HEK293 (cell line): ENCODE data around the gene ZNF8.

Source experiments
- EGR2 ChIP-seq: fragments of 450-650 bp; formaldehyde crosslinking; IDR thresholded peaks from 2 replicates; pipeline ENCODE4 v1.5.1; 2016; ENCODE audit warnings: low read depth, missing biosample characterization, missing genetic modification characterization
- HOXC10 ChIP-seq: sonication (generic); formaldehyde crosslinking; IDR thresholded peaks from 2 replicates; pipeline ENCODE4 v1.8.1; 2023; ENCODE audit warnings: mild to moderate bottlenecking, missing genetic modification reagents
- IKZF3 ChIP-seq: fragments of 450-650 bp; IDR thresholded peaks from 2 replicates; pipeline ENCODE4 v1.5.0; 2018; ENCODE audit warnings: missing biosample characterization, mild to moderate bottlenecking, missing genetic modification characterization, moderate library complexity
- KLF8 ChIP-seq: fragments of 450-650 bp; formaldehyde crosslinking; IDR thresholded peaks from 2 replicates; pipeline ENCODE4 v1.5.1; 2016; ENCODE audit warnings: missing biosample characterization, missing genetic modification characterization
- KLF9 ChIP-seq: fragments of 450-650 bp; formaldehyde crosslinking; IDR thresholded peaks from 2 replicates; pipeline ENCODE4 v1.5.1; 2016; ENCODE audit warnings: missing biosample characterization, missing genetic modification characterization, low read depth
- RBAK ChIP-seq: fragments of 450-650 bp; formaldehyde crosslinking; IDR thresholded peaks from 2 replicates; pipeline ENCODE4 v1.5.1; 2016; ENCODE audit warnings: missing biosample characterization, missing genetic modification characterization
- SP2 ChIP-seq: fragments of 450-650 bp; formaldehyde crosslinking; IDR thresholded peaks from 2 replicates; pipeline ENCODE4 v1.5.1; 2016; ENCODE audit warnings: missing biosample characterization, missing genetic modification characterization
- TCF7L2 ChIP-seq: IDR thresholded peaks from 2 replicates; pipeline ENCODE4 v1.6.1; 2011; ENCODE audit warnings: low read depth, mild to moderate bottlenecking, inconsistent platforms, low read length, moderate library complexity, borderline replicate concordance
- TRIM28 ChIP-seq: IDR thresholded peaks from 2 replicates; pipeline ENCODE4 v1.6.1; 2011; ENCODE audit warnings: low read length, control low read depth, borderline replicate concordance
- ZNF132 ChIP-seq: fragments of 450-650 bp; formaldehyde crosslinking; IDR thresholded peaks from 2 replicates; pipeline ENCODE4 v1.5.1; 2017; ENCODE audit warnings: missing biosample characterization, missing genetic modification characterization, borderline replicate concordance
- ZNF202 ChIP-seq: fragments of 450-650 bp; formaldehyde crosslinking; IDR thresholded peaks from 2 replicates; pipeline ENCODE4 v1.5.1; 2016; ENCODE audit warnings: missing biosample characterization, missing genetic modification characterization, borderline replicate concordance
- ZNF324 ChIP-seq: fragments of 450-650 bp; formaldehyde crosslinking; IDR thresholded peaks from 2 replicates; pipeline ENCODE4 v1.5.1; 2016; ENCODE audit warnings: missing biosample characterization, missing genetic modification characterization
- ZNF335 ChIP-seq: fragments of 450-650 bp; formaldehyde crosslinking; conservative IDR thresholded peaks from 2 replicates; pipeline ENCODE4 v1.5.1; 2016; ENCODE audit warnings: missing biosample characterization, missing genetic modification characterization
- ZNF341 ChIP-seq: fragments of 450-650 bp; formaldehyde crosslinking; IDR thresholded peaks from 2 replicates; pipeline ENCODE4; 2016; ENCODE audit warnings: low read depth, missing biosample characterization, missing genetic modification characterization
- ZNF350 ChIP-seq: fragments of 450-650 bp; formaldehyde crosslinking; IDR thresholded peaks from 2 replicates; pipeline ENCODE4 v1.5.0; 2017; ENCODE audit warnings: missing biosample characterization, mild to moderate bottlenecking, missing genetic modification characterization
- ZNF354C ChIP-seq: fragments of 450-650 bp; formaldehyde crosslinking; IDR thresholded peaks from 2 replicates; pipeline ENCODE4 v1.5.1; 2016; ENCODE audit warnings: missing biosample characterization, missing genetic modification characterization, low read depth, borderline replicate concordance
- ZNF394 ChIP-seq: fragments of 450-650 bp; formaldehyde crosslinking; IDR thresholded peaks from 2 replicates; pipeline ENCODE4 v1.5.1; 2016; ENCODE audit warnings: missing biosample characterization, missing genetic modification characterization, mild to moderate bottlenecking, moderate library complexity, borderline replicate concordance
- ZNF423 ChIP-seq: fragments of 450-650 bp; formaldehyde crosslinking; IDR thresholded peaks from 2 replicates; pipeline ENCODE4 v1.5.1; 2016; ENCODE audit warnings: missing biosample characterization, missing genetic modification characterization
- ZNF549 ChIP-seq: fragments of 450-650 bp; IDR thresholded peaks from 2 replicates; pipeline ENCODE4 v1.5.1; 2018; ENCODE audit warnings: missing biosample characterization, missing genetic modification characterization, mild to moderate bottlenecking, inconsistent platforms, moderate library complexity
- ZNF558 ChIP-seq: fragments of 450-650 bp; formaldehyde crosslinking; IDR thresholded peaks from 2 replicates; pipeline ENCODE4 v1.5.1; 2016; ENCODE audit warnings: missing biosample characterization, missing genetic modification characterization
- ZNF571 ChIP-seq: fragments of 450-650 bp; formaldehyde crosslinking; IDR thresholded peaks from 2 replicates; pipeline ENCODE4 v1.5.0; 2017; ENCODE audit warnings: missing biosample characterization, missing genetic modification characterization
- ZNF629 ChIP-seq: fragments of 450-650 bp; formaldehyde crosslinking; IDR thresholded peaks from 2 replicates; pipeline ENCODE4 v1.5.1; 2017; ENCODE audit warnings: missing biosample characterization, missing genetic modification characterization
- ZNF654 ChIP-seq: fragments of 450-650 bp; formaldehyde crosslinking; IDR thresholded peaks from 2 replicates; pipeline ENCODE4 v1.5.1; 2016; ENCODE audit warnings: low read depth, missing biosample characterization, missing genetic modification characterization
- ZNF707 ChIP-seq: fragments of 450-650 bp; formaldehyde crosslinking; IDR thresholded peaks from 2 replicates; pipeline ENCODE4 v1.5.1; 2016; ENCODE audit warnings: missing biosample characterization, missing genetic modification characterization
- ZNF776 ChIP-seq: fragments of 450-650 bp; formaldehyde crosslinking; IDR thresholded peaks from 2 replicates; pipeline ENCODE4 v1.5.0; 2017; ENCODE audit warnings: missing biosample characterization, missing genetic modification characterization, borderline replicate concordance
- ZNF785 ChIP-seq: fragments of 450-650 bp; formaldehyde crosslinking; IDR thresholded peaks from 2 replicates; pipeline ENCODE4 v1.5.1; 2016; ENCODE audit warnings: missing biosample characterization, missing genetic modification characterization
- ZNF791 ChIP-seq: fragments of 450-650 bp; formaldehyde crosslinking; IDR thresholded peaks from 2 replicates; pipeline ENCODE4 v1.5.1; 2016; ENCODE audit warnings: missing biosample characterization, missing genetic modification characterization
- ZNF792 ChIP-seq: fragments of 450-650 bp; formaldehyde crosslinking; IDR thresholded peaks from 2 replicates; pipeline ENCODE4 v1.5.1; 2016; ENCODE audit warnings: missing biosample characterization, missing genetic modification characterization
- ZXDB ChIP-seq: fragments of 450-650 bp; formaldehyde crosslinking; IDR thresholded peaks from 2 replicates; pipeline ENCODE4 v1.5.1; 2016; ENCODE audit warnings: missing biosample characterization, missing genetic modification characterization
- TF ChIP-seq, protein P1 (sequence below): fragments of 450-650 bp; formaldehyde crosslinking; IDR thresholded peaks from 2 replicates; pipeline ENCODE4 v1.5.1; 2017; ENCODE audit warnings: missing biosample characterization, missing genetic modification characterization
- TF ChIP-seq, protein P2 (sequence below): fragments of 450-650 bp; formaldehyde crosslinking; IDR thresholded peaks from 2 replicates; pipeline ENCODE4 v1.5.1; 2016; ENCODE audit warnings: missing biosample characterization, missing genetic modification characterization
- TF ChIP-seq, protein P3 (sequence below): fragments of 450-650 bp; formaldehyde crosslinking; IDR thresholded peaks from 2 replicates; pipeline ENCODE4 v1.5.1; 2017; ENCODE audit warnings: missing biosample characterization, missing genetic modification characterization
- TF ChIP-seq, protein P4 (sequence below): fragments of 450-650 bp; formaldehyde crosslinking; IDR thresholded peaks from 2 replicates; pipeline ENCODE4 v1.5.1; 2016; ENCODE audit warnings: missing biosample characterization, missing genetic modification characterization

ZNF8 gene

DNA sequence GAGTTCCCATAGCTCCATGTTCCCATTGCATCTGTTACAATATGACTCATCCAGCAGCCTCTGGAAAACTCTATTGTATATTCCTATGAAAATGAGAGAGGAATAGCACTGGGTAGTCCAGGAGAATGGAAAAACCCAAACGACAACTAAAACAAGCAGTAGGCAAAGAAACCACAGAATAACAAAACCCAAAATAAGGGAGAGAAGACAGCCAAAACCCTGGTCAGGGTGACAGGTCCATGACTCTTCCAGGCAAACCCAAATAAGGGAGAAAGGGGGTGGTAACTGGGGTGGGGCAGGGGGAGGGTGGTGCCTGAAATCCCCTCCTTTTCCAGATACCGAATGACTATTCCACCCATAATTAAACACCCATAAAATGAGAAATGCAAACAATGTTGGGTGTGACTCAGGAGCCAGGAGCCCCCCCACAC lies 4.0 kb upstream of the ZNF8 start (continued):
- TF ChIP-seq TCF7L2 (no peak), ZNF776 (tag by site-specific recombination) (no peak), ZNF629 (tag by site-specific recombination) (no peak), ZNF558 (tag by site-specific recombination) (no peak), ZNF423 (tag by site-specific recombination) (no peak), TRIM28 (no peak), ZNF202 (tag by site-specific recombination) (no peak), ZNF354C (tag by site-specific recombination) (no peak), KLF8 (peak; percentile 10; the same call in 1 of the 2 replicates), HOXC10 (CRISPR knock-in tag) (no peak), KLF9 (tag by site-specific recombination) (0 out of 2 replicates have a peak, but pooled peaks have one; percentile 12), ZNF791 (tag by site-specific recombination) (no peak), ZXDB (tag by site-specific recombination) (no peak), ZNF335 (tag by site-specific recombination) (peak; percentile 45; the same call in 1 of the 2 replicates), RBAK (tag by site-specific recombination) (no peak), ZNF350 (tag by site-specific recombination) (no peak), ZNF792 (tag by site-specific recombination) (no peak), ZNF324 (no peak), EGR2 (tag by site-specific recombination) (no peak), ZNF394 (no peak), ZNF341 (tag by site-specific recombination) (no peak), ZNF785 (tag by site-specific recombination) (no peak), ZNF549 (tag by site-specific recombination) (no peak), ZNF707 (no peak), ZNF654 (tag by site-specific recombination) (no peak), ZNF571 (tag by site-specific recombination) (no peak), ZNF132 (no peak), SP2 (tag by site-specific recombination) (no peak; the same call in 1 of the 2 replicates), IKZF3 (tag by site-specific recombination) (0 out of 2 replicates have a peak, but pooled peaks have one; percentile 24)
- TF ChIP-seq, protein P1, sequence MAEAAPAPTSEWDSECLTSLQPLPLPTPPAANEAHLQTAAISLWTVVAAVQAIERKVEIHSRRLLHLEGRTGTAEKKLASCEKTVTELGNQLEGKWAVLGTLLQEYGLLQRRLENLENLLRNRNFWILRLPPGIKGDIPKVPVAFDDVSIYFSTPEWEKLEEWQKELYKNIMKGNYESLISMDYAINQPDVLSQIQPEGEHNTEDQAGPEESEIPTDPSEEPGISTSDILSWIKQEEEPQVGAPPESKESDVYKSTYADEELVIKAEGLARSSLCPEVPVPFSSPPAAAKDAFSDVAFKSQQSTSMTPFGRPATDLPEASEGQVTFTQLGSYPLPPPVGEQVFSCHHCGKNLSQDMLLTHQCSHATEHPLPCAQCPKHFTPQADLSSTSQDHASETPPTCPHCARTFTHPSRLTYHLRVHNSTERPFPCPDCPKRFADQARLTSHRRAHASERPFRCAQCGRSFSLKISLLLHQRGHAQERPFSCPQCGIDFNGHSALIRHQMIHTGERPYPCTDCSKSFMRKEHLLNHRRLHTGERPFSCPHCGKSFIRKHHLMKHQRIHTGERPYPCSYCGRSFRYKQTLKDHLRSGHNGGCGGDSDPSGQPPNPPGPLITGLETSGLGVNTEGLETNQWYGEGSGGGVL (tag by site-specific recombination): peak; percentile 47; the same call in 1 of the 2 replicates
- TF ChIP-seq, protein P2, sequence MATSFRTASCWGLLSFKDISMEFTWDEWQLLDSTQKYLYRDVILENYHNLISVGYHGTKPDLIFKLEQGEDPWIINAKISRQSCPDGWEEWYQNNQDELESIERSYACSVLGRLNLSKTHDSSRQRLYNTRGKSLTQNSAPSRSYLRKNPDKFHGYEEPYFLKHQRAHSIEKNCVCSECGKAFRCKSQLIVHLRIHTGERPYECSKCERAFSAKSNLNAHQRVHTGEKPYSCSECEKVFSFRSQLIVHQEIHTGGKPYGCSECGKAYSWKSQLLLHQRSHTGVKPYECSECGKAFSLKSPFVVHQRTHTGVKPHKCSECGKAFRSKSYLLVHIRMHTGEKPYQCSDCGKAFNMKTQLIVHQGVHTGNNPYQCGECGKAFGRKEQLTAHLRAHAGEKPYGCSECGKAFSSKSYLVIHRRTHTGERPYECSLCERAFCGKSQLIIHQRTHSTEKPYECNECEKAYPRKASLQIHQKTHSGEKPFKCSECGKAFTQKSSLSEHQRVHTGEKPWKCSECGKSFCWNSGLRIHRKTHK (tag by site-specific recombination): no peak
- TF ChIP-seq, protein P3, sequence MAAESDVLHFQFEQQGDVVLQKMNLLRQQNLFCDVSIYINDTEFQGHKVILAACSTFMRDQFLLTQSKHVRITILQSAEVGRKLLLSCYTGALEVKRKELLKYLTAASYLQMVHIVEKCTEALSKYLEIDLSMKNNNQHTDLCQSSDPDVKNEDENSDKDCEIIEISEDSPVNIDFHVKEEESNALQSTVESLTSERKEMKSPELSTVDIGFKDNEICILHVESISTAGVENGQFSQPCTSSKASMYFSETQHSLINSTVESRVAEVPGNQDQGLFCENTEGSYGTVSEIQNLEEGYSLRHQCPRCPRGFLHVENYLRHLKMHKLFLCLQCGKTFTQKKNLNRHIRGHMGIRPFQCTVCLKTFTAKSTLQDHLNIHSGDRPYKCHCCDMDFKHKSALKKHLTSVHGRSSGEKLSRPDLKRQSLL (tag by site-specific recombination): peak; percentile 46; the same call in 1 of the 2 replicates
- TF ChIP-seq, protein P4, sequence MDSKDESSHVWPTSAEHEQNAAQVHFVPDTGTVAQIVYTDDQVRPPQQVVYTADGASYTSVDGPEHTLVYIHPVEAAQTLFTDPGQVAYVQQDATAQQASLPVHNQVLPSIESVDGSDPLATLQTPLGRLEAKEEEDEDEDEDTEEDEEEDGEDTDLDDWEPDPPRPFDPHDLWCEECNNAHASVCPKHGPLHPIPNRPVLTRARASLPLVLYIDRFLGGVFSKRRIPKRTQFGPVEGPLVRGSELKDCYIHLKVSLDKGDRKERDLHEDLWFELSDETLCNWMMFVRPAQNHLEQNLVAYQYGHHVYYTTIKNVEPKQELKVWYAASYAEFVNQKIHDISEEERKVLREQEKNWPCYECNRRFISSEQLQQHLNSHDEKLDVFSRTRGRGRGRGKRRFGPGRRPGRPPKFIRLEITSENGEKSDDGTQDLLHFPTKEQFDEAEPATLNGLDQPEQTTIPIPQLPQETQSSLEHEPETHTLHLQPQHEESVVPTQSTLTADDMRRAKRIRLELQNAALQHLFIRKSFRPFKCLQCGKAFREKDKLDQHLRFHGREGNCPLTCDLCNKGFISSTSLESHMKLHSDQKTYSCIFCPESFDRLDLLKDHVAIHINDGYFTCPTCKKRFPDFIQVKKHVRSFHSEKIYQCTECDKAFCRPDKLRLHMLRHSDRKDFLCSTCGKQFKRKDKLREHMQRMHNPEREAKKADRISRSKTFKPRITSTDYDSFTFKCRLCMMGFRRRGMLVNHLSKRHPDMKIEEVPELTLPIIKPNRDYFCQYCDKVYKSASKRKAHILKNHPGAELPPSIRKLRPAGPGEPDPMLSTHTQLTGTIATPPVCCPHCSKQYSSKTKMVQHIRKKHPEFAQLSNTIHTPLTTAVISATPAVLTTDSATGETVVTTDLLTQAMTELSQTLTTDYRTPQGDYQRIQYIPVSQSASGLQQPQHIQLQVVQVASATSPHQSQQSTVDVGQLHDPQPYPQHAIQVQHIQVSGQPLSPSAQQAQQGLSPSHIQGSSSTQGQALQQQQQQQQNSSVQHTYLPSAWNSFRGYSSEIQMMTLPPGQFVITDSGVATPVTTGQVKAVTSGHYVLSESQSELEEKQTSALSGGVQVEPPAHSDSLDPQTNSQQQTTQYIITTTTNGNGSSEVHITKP: peak; percentile 90
